Activated CD4-positive, alpha-beta T cell treated with anti-CD3 and anti-CD28 coated beads, Interleukin-2, amount 50 U/mL, for 4 hours (primary cell): ENCODE measurements around the gene TMEM126B.
"Not testable (repeated sequence)": the region's sequence is repeated elsewhere in the genome, so short reads cannot be mapped to it uniquely, and the experiment has no call there.

ENCODE experiments used
- DNase-seq, 2 experiments: peaks; one replicate each; pipeline ENCODE4 v3.0.0-alpha.2; 2020

The TMEM126B gene

DNA sequence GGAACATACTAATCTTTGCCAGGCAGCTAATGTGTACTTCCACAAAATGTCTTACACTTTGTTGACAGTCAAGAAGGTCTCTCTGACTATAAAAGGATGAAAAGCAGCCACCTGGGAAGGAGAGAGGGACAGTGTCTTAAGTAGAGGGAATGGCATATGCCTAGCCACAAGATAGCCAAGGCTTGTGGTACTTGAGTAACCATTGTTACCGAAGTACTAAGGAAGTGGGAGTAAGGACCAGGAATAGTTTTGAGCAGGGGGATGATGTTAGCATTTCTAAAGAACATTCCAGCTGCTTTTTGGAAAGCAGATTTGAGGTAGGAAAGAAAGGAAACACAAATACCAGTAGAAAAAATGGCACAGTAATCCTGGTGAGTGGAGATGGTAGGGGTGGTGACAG is 22.7 kb downstream of the TMEM126B start:
- DNase-seq: no peak

DNA sequence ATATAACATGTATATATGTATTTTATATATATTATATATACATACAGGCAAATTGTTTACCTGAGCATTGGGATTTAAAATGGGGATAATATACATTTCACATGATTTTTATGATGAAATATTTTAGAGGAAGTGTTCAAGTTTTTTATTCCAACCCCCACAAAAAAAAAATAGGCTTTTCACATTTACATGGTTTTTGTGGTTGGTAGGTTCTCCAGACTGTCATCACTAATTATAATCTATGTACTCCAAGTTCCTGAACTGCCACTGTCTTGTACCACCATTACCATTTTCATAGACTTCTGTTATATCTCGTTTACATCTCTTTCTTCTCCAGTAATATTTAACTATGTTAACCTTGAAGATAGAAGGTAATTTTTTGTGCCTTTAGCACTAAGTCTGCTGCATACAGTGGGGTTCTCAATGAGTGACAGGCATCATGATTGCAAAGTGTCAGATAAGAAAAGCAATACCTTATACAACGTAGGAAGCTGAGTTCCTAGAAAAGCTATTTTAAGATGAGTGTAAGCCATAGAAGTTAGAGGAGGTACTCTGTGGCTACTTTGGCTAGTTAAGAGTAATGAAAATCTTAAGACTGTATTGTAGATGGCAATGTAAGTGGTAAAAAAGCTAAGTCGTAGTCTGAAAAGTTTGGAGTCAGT is 24.5 kb downstream of the TMEM126B start:
- no peak for DNase-seq

DNA sequence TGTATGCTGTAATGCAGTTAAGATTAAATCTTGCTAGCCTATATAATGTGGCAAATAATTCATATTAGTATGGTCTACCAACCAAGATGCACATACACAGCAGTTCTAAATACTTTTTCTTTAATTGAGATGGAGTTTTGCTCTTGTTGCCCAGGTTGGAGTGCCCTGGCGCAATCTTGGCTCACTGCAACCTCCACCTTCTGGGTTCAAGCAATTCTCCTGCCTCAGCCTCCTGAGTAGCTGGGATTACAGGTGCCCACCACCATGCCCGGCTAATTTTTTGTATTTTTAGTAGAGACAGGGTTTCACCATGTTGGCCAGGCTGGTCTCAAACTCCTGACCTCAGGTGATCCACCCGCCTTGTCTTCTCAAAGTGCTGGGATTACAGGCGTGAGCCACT is 25.9 kb downstream of the TMEM126B start:
- DNase-seq: not testable (repeated sequence)

DNA sequence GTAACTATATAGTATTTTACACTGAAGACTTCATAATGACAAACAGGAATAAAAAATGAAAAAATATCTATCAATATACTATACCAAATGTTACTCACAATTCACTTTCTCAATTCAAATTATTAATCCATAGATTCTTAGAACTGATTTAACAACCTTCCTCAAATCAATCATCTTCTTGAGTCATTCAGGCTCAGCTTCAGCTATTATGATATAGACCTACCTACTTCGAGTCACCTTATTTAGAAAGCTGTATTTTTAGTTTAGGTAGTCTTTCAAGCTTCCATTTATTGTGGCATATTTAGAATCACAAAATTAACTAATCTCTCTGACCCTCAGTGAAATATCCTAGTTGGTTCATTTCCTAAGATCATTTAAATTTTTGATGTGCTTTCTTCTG is 28.4 kb downstream of the TMEM126B start:
- DNase-seq: no peak

DNA sequence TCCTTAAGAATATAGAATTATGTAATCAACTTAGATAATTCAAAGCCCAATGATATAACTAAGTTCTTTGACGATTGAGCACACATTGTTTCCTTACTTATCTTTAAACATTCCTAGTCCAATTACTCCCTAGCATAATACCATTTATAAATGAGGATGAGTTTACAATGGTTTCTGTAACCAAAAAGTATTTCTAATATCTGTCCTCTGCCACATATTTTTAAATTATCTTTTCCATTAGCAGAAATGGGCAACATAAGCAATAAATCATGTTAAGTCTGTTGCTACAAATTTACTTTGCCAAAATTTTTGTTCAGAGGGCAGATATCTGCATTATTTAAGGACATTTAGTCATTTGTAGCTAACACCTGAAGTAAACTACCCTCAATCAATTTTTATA is 29.8 kb downstream of the TMEM126B start:
- no peak for DNase-seq

DNA sequence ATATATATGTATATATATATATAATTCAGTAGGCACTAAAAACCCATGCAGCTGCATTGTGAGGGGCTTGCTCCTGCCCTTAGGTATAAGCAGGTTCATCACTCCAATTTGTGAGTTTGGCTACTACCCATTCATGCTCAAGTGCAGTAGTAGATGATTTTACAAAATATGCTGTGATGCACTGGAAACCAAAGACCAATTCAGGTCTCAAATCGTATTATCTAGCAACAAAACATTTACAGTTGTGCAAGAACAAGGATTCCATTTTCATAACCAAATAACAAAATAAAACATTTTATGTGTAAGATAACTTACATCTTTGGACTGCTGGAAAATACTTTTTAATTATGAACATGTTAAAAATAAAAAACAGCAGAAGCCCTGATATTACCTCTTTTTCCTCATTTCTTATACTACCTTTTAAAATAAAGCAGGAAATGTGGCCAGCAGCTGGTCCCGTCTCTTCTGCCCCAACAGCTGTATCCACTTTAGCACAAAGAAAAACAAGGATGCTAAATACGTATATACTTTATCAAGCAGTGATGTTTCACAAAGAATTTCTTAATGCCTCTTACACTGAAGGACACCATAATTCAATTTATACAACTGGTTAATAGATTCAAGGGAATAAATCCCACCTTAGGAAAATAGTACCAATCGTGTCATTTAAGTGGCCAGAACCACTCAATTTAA is 33.7 kb downstream of the TMEM126B start:
- no peak for DNase-seq

DNA sequence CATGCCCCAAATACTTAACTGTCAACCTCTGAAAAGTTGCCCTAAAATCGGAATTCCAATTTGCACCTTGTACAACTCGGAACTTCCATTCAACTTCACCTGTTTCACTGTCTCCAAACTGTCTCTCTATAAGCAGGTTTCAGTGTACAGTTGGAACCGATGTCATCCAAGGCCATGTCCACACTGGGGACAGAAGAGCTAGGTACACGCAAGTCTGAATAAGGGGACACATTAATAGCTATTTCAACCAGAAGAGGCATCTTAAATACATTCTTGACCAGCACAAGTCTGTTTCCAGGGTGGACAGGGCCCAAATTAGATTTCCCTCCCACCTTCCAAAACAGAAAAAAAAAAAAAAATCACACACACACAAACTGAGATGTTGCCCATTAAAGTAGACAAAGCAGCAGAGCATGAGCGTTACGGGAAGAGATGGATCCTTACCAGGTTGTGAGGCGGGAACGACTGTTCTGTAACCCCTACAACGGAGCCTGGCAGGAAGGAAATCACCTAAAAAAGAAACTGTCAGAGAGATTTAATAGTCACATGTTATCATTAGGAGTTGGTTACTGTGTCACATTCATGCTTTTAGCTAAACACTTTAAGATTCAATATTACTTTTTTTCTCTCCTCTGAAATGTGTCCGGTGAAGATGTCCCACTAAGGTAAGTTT is 34.8 kb downstream of the TMEM126B start:
- DNase-seq: no peak

DNA sequence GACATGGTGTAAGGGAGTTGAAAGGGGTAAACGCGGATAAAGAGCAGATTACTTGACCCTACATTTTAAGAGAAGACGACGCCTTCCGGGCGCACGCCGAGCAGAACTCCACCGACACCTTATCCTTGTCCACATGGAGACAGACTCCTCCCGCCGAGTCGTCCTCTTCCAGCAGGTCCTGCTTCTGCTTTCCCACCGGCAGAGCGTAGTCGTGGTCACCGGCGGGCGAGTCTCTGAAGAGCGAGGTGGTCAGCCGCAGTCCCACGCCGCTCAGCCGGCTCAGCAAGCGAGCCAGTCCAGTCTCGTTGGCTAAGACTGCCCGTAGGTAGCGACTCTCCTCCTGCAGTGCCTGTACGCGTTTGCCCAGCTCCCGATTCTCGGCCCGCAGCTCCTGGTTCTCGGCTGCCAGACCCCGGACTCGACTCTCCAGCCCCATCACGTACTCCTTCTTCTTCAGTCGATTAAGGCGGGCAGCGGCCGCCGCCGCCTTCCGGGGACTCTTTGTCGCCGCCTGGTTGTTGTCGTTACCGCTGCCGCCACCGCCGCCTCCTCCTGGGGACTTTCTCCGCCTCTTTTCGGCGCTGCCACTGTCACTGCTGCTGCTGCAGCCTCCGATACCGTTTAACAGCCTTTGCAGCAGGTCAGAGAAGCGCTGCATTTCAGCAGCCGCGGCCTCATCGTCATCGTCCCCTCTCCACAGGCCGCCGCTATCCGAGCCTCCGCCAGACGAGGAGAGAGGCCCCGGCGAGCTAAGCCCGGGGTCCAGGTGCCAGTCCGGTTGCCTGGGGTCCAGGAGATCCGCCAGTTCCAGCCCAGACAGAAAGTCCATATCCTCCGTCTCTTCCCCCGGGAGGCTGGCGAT is 35.6 kb downstream of the TMEM126B start:
- peak; percentile 88 to 89 for DNase-seq

DNA sequence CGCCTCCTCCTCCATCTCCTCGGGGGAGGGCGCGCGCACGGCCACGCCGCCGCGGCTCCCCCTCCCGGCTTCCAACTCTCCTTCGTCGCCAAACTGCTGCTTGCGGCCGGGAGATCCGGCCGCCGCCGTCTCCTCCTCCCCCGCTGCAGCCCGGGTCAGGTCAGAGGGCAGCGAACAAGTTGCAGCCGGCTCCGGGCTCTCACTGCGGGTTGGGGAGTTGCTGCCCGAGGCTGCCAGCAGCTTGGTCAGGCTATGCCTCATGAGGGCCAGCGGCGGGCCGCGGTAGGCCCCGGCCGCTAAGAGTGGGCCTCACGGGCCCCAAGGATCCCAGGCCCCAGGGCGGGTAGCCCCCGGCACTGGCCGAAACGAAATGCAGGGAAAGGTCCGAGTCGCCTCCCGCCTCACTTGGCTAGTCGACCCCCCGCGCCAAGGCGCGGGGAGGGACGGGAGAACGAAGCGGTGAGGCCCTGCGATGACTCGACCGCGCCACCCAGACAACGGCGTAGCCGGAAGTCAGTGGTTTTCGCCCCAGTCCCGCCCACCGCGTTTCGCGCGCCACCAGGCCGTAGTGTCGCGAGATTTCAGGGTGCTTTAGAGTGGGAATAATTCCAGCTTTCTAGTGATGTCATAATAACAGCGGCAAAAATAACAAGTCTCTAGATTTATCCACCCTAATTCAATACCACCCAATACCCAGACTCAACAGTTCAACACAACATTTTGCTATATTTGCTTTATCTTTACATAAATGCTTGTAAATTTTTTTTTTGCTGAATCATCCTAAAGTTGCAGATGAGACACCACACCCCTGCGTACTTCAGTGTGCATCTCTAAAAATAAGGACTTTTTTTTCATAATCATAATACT is 36.5 kb downstream of the TMEM126B start, which contains the start of gene CREBZF:
TSS of gene CREBZF (minus strand) at position 515 of the 867 bp plus-strand sequence. CDS start at position 261, 254 bp downstream.
- peak; percentile 88 to 90 for DNase-seq

DNA sequence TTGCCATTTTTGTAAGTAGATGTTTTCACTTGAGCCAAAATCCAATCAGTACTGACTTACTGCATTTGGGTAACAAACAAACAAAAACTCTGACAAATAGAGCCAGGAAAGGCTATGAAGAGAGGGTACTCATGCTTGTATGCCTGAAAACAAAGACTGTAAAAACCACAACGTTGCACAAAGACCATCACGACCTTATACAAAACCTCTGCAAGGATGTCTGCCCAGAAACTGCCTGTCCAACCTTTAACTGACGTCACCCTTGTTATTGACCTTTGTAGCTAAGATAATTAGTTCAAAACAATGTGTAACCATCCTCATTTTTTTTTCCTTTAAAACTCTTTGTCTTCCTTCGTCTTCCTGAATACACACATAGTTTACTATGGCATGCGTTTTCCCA is 37.3 kb downstream of the TMEM126B start:
- no peak for DNase-seq

DNA sequence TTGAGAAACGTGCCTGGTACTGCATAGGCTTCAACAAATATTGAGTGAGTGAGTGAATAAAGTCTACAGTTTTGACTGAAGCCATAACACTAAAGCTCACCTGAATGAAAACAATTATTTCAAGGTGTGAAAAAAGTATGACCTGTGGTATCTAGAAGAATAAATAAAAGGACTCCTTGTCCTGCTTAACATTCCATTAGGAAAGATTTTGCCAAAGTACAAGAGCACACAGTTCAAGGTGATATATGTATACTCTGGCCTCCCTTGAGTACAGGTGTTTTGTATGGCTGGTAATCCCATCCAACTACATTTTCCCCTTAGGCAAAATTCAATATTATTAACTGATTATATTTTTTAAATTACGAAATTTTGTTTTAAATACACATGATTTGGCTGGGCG is 38.3 kb downstream of the TMEM126B start:
- DNase-seq: no peak

DNA sequence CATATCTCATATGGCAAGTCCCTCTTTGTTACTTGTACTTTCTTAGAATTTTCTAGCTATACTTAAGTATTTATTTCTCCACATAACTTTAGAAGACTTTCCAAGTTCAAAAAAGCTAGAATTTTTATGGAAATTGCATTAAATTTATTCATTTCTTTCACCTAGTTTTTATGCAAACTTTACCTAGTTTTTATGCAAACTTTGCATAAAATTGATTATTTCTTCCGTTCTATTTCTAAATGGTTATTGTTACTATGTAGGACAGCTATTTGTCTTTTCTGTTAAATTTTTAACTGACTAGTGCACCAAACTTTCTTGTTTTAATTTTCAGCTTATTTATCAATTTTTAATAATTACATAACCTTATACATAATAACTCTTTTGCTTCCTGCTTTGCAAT is 39.8 kb downstream of the TMEM126B start:
- DNase-seq: no peak

DNA sequence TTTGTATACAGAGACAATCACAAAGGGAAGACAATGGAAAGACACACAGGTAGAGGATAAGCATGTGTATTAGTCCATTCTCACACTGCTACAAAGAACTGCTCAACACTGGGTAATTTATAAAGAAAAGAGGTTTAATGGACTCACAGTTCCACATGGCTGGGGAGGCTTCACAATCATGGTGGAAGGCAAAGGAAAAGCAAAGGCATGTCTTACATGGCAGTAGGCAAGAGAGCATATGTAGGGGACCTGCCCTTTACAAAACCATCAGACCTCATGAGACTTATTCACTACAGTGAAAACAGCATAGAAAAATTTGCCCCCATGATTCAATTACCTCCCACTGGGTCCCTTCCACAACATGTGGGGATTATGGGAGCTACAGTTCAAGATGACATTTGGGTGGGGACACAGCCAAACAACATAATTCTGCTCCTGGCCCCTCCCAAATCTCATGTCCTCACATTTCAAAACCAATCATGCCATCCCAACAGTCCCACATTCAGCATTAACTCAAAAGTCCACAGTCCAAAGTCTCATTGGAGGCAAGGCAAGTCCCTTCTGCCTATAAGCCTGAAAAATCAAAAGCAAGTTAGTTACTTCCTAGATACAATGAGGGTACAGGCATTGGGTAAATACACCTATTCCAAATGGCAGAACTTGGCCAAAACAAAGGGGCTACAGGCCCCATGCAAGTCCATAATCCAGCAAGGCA is 42.7 kb downstream of the TMEM126B start:
- DNase-seq: not testable (repeated sequence)

DNA sequence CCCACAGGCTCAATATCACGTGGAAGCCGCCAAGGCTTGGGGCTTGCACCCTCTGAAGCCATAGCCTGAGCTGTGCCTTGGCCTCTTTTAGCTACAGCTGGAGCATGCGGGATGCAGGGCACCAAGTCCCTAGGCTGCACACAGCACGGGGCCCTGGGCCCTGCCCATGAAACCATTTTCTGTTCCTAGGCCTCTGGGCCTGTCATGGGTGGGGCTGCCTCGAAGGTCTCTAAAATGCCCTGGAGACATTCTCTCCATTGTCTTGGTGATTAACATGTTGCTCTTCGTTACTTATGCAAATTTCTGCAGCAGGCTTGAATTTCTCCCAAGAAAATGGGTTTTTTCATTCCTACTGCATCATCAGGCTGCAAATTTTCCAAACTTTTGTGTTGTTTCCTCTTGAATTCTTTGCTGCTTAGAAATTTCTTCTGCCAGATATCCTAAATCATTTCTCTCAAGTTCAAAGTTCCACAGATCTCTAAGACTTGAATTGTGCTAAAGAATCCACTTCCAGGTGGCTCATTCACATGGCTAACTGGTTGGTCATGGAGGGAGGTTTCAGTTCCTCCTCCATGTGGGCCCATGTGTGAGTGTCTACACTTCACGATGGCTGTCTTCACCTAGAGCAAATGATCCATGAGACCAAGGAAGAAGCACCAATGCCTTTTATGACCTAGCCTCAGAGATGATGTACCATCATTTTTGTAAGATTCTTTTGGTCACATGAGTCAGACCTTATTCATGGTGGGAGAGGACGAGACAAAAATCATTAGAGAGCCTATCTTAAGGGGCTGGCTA is 43.9 kb downstream of the TMEM126B start:
- no peak for DNase-seq

DNA sequence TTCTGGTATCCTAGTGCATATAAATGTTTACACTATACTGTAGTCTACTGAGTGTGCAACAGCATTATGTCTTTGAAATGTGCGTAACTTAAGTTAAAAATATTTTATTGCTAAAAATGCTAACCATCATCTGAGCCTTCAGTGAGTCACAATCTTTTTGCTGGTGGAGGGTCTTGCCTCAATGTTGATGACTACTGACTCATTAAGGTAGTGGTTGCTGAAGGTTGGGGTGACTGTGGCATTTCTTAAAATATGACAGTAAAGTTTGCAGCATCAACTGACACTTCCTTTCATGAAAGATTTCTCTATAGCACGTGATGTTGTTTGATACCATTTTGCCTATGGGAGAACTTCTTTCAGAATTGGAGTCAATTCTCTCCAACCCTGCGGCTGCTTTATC is 45.0 kb downstream of the TMEM126B start:
- DNase-seq: no peak

DNA sequence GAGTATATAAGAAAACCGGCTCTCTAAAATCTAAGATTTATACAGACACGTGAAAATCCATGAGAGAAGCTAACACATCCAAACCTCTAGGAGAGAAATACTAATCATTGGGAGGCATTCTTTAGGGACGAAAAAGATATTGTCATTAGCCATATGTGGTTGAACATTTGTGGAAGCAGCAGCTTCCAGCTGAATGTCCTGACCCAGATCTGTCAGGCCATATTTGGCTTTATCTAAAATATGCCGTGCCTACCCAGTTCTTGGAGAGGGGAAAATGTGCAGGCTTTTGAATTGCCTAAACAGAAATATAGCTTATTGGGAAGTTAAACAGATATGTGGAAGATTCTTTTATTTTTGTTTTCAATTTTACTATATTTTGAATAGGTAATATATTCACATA is 51.2 kb downstream of the TMEM126B start:
- no peak for DNase-seq

DNA sequence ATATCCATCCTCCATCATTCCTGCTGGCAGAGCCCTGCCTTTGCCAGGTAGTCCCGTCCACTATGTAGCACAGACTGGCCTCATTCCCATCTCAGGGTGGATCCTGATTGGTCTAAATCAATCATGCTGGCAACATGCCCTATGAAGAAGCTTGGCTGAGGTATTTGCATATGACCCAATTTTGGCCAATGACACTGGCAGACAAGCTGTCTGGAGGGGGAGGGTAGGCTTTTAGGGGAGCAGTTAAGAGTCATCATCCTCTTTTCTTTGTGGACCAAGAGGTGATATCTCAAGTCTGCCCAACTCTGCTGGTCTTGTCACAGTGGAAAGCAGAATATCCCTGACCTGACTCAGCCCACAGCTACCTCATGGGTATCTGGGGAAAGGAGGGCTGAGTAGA is 52.5 kb downstream of the TMEM126B start:
- DNase-seq: no peak

DNA sequence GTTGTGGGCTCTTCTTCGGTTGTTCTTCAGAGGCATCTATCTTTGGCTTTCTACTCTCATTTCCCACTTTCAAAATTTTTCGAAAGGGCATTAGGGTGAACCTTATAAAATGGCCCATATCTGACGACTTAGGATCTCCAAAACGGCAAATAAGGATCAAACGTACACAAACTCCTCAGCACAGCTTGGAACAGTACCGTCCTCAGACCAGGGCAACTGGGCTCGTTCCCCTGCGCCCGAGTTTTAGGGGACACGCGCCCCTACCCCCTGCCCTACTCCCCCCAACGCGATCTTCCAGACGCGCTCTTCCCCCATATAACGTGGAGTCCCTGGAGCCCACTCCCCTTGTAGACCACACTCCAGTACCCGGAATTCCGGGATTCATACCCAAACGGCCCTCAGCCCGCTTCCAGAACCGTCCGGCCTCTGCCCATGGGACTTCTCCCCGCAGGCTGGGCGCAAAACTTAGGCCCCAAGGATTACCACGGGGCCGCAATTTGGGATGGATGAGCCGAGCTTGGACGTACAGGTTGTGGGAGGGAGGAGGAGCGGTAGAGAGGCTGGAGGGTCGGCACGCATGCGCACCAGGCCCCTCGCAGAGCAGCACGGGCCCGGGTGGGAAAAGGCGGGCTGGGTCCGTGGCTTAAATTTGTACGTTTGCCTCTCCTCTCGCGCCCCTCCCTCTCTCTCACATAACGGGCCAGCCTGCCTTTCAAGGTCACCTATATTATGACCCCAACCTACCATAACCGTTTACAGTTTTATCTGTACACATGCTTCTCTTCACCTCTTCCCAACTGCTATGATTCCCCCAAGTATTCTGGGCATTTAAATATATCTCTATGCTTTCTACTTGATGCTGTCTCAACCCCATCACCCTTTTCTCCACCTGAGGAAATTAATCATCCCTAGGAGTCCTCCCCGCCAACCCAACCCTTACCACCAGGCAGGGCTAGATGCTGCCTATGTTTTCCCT is 54.2 kb downstream of the TMEM126B start:
- peak; percentile 44 to 54 for DNase-seq

DNA sequence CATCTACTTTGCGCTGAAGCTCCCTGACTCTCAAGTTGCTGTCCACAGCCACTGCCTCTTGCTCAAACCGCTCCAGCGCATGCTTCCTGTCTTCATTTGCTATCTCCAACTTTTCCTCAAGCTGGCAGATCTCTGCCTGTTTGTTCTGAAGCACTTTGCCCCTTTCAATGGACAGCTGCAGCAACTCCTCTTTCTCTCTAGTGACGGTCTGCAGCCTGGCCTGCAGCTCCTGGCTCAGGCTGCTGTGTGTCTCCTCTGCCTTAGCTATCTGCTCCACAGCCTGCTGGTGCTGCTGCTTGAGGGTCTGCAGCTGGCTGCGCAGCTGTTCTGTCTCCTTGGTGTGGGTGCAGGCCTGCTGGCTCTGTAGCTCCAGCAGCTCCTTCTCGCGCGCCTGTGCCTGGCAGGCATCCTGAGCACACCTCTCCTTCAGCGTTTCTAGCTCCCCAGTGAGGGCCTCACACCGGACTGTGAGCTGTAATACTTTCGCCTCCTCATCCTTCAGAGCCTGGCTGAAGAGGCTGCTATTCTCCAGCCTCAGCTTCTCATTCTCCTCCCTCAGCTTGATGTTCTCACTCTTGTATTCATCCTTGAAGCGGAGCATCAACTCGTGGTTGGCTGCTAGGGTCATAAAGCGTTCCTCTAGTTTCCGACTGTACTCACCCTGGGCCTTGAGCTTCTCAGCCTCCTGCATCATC is 56.9 kb downstream of the TMEM126B start:
- DNase-seq: no peak
